Tibial artery (tissue), 4 donors: ENCODE measurements around the gene ATRNL1.

ENCODE experiments used
- DNase-seq, 2 donors: peaks; one replicate each; pipeline ENCODE4 v3.0.0-alpha.2; 2019
- H3K27ac ChIP-seq, 2 donors: fragments of 200-600 bp; sonication (generic) in 1 of 2; 1 replicate in 1 of 2; 2 replicates in 1 of 2; pipeline ENCODE4 v1.5.1; 2018 to 2019; ENCODE audit warnings: mild to moderate bottlenecking in 1 of 2
- H3K27me3 ChIP-seq, 2 donors: fragments of 200-600 bp; sonication (generic) in 1 of 2; one replicate each; pipeline versions ENCODE4 v1.5.1 to v1.6.0; 2016 to 2019
- H3K36me3 ChIP-seq, 3 donors: fragments of 200-600 bp; sonication (generic) in 2 of 3; one replicate each; pipeline ENCODE4 v1.5.1; 2016 to 2019; ENCODE audit warnings: mild to moderate bottlenecking in 2 of 3
- H3K4me1 ChIP-seq, 4 donors: fragments of 200-600 bp; sonication (generic) in 2 of 4; 1 replicate in 3 of 4; 2 replicates in 1 of 4; pipeline ENCODE4 v1.5.1; 2016 to 2019
- H3K4me3 ChIP-seq, 2 donors: fragments of 200-600 bp; sonication (generic) in 1 of 2; 1 replicate in 1 of 2; 2 replicates in 1 of 2; pipeline ENCODE4 v1.5.1; 2018 to 2019; ENCODE audit warnings: mild to moderate bottlenecking in 2 of 2
- H3K9me3 ChIP-seq, 3 donors: fragments of 200-600 bp; sonication (generic) in 1 of 3; one replicate each; pipeline ENCODE4 v1.5.1; 2016 to 2019
- CTCF ChIP-seq, 2 experiments: fragments of 200-600 bp in 1 of 2; fragments of 450-650 bp in 1 of 2; IDR thresholded peaks; one replicate each; pipeline ENCODE4 v1.5.1; 2017 to 2019; ENCODE audit warnings: antibody characterized with exemption in 2 of 2, mild to moderate bottlenecking in 1 of 2, moderate library complexity in 1 of 2
- intact Hi-C: fragments of 100-400 bp; cut with DNase I; formaldehyde crosslinking; loops from one replicate; pipeline ENCODE4 v1.15.0; 2023; ENCODE audit warnings: low total_unique reads

ATRNL1 gene

GRCh38 chr10:115801457-115801856 lies 708.3 kb downstream of the ATRNL1 start:
- intact Hi-C loops = loop anchor here (10.0 kb wide), 1 partner anchor 483 kb away; no protein-coding TSS in a partner anchor
- H3K27ac ChIP-seq = no peak overlapping the region

GRCh38 chr10:115801992-115802391 lies 708.8 kb downstream of the ATRNL1 start:
- H3K36me3 ChIP-seq = no peaks in the 10 kb centered on the region
- intact Hi-C loops = loop anchor here (10.0 kb wide), 1 partner anchor 483 kb away; no protein-coding TSS in a partner anchor
- H3K27me3 ChIP-seq = no peaks in the 10 kb centered on the region
- no peak for DNase-seq
- H3K9me3 ChIP-seq = no peaks in the 10 kb centered on the region
- no peaks in the 10 kb centered on the region for H3K4me1 ChIP-seq
- no peak for TF ChIP-seq CTCF (IDR thresholded peaks at IDR 0.05)
- no peak overlapping the region for H3K4me3 ChIP-seq
- no peak overlapping the region for H3K27ac ChIP-seq

More at GRCh38 chr10:115801457-115801856, 708.3 kb downstream of the ATRNL1 start:
- H3K36me3 ChIP-seq = no peaks in the 10 kb centered on the region
- no peaks in the 10 kb centered on the region for H3K9me3 ChIP-seq
- H3K4me3 ChIP-seq = no peak overlapping the region
- H3K27me3 ChIP-seq = no peaks in the 10 kb centered on the region
- no peak for DNase-seq
- TF ChIP-seq CTCF (IDR thresholded peaks at IDR 0.05) = no peak
- no peaks in the 10 kb centered on the region for H3K4me1 ChIP-seq

- intact Hi-C loops = loop anchor here (10.0 kb wide), 1 partner anchor 482 kb away; no protein-coding TSS in a partner anchor
- H3K9me3 ChIP-seq = no peaks in the 10 kb centered on the region
- H3K27me3 ChIP-seq = no peaks in the 10 kb centered on the region
- TF ChIP-seq CTCF (IDR thresholded peaks at IDR 0.05) = no peak
- no peak overlapping the region for H3K27ac ChIP-seq
- no peak for DNase-seq
- H3K4me3 ChIP-seq = no peak overlapping the region
- H3K36me3 ChIP-seq = no peaks in the 10 kb centered on the region
- H3K4me1 ChIP-seq = no peaks in the 10 kb centered on the region
These were observed 709.7 kb downstream of the ATRNL1 start for GRCh38 chr10:115802911-115803310.

GRCh38 chr10:115814542-115814941 lies 721.4 kb downstream of the ATRNL1 start:
- peaks cover 0 to 7% (median 3%) of the 10 kb centered on the region in 3 donors for H3K9me3 ChIP-seq
- no peak for DNase-seq
- no peak overlapping the region for H3K4me3 ChIP-seq
- H3K4me1 ChIP-seq = no peaks in the 10 kb centered on the region
- no peak for TF ChIP-seq CTCF (IDR thresholded peaks at IDR 0.05)
- no peak overlapping the region for H3K27ac ChIP-seq
- H3K27me3 ChIP-seq = no peaks in the 10 kb centered on the region
- intact Hi-C loops = no loop called here
- no peaks in the 10 kb centered on the region for H3K36me3 ChIP-seq

- no peaks in the 10 kb centered on the region for H3K4me1 ChIP-seq
- no peaks in the 10 kb centered on the region for H3K9me3 ChIP-seq
- no peak for TF ChIP-seq CTCF (IDR thresholded peaks at IDR 0.05)
- H3K27ac ChIP-seq = no peak overlapping the region
- no peaks in the 10 kb centered on the region for H3K36me3 ChIP-seq
- H3K27me3 ChIP-seq = no peaks in the 10 kb centered on the region
- no peak overlapping the region for H3K4me3 ChIP-seq
- intact Hi-C loops = no loop called here
- DNase-seq = no peak
These were observed 724.8 kb downstream of the ATRNL1 start for GRCh38 chr10:115818012-115818411.

GRCh38 chr10:115826396-115826795 lies 733.2 kb downstream of the ATRNL1 start:
- Histone ChIP-seq H3K27ac (no peak overlapping the region), H3K4me3 (no peak overlapping the region), H3K27me3 (no peaks in the 10 kb centered on the region), H3K36me3 (no peaks in the 10 kb centered on the region), H3K4me1 (peaks cover 0 to 5% (median 0%) of the 10 kb centered on the region in 4 donors), H3K9me3 (no peaks in the 10 kb centered on the region)
- TF ChIP-seq CTCF (IDR thresholded peaks at IDR 0.05) = no peak
- intact Hi-C loops = no loop called here
- no peak for DNase-seq
